AG04449 (cell line): ENCODE data around the gene PHOX2B.

Source experiments
- CTCF ChIA-PET: fragments of 350-600 bp; formaldehyde crosslinking; extraction: SDS; loops from one replicate; lab custom pipeline; 2021; ENCODE audit warnings: antibody characterized with exemption; lab: Yijun Ruan, JAX
- POLR2A ChIA-PET: fragments of 400-600, 350-600 bp; formaldehyde crosslinking; extraction: SDS; loops from one replicate; lab custom pipeline; 2020; ENCODE audit warnings: antibody characterized with exemption, inconsistent platforms; lab: Yijun Ruan, JAX
- DNase-seq: peaks from one replicate; pipeline ENCODE4 v3.0.0-alpha.2; 2010; ENCODE audit warnings: low read depth, low spot score
- H3K4me3 ChIP-seq: 2 replicates; pipeline ENCODE4 v1.5.1; 2011; ENCODE audit warnings: low read depth, mild to moderate bottlenecking, control low read depth, low read length
- TF ChIP-seq, protein P1 (sequence below): IDR thresholded peaks from one replicate; pipeline ENCODE4 v1.5.1; 2011; ENCODE audit warnings: mild to moderate bottlenecking, moderate library complexity, low read length, control low read depth, inconsistent platforms; ENCODE audit not compliant: insufficient read depth; ENCODE audit errors: missing control alignments

PHOX2B gene

DNA sequence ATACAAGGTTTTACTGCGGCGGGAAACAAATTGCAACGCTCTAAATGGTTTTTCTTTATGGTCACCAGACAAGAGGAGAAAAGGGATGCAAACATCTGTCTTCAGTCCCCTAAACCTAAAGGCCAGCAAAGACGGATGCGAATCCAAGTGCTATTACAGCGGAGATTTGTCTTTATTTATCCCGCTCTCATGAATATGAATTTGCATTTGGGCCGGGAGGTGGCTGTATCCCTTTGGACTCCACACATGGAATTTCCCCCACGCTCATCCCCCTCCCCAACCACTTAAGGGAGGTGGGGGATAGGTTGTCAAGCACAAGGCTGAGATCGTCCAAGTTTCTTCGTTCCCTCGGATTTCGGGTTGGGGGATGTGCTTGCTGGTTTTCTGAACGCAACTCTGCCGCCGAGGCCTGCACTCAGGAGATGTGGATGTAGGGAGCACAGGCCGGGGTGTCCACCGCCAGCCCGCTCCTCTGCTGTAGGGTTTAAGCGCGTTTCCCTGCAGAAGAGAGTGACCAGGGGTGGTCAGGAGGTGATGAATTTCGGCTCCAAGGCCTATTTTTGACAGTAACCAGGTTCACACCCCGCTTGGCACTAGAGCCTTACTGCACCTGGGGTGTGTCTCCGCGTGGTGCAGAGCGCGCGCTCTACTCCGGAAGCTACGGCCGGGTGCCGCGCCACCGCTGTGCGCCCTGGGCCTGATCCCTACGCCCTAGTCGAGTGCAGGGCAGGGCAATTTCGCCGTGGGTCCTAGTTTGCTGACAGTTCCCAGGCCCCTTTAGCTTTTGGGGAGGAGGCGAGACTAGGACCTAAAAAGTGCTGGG, 2.3 kb upstream of the PHOX2B start:
- DNase-seq, result no peak

DNA sequence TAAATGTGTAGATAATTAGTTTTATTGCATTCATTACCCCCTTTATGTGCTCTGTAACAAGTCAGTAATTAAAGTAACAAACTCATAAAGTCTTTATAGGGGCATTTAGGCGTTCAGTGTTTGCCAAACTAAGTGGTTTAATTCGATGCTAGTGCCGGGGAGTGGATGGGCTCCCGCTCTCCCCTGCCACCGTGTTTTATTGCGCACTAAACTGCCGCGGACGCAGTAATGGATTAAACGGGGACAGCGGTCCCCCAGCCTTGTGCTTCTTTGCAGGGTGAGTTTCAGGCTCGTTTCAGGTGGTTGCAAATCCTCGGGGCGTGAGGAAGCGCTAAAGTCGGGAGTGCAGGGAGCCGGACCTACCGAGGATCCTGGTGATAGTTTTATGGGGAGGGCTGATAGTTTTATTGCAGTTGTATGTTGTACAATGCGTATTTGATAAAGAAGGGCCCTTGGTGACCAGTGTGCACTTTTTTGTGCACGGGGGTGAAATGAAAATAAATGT, 1.6 kb upstream of the PHOX2B start:
- H3K4me3 ChIP-seq, result no peak overlapping the region
- CTCF ChIA-PET, result no interaction called here
- POLR2A ChIA-PET, result no interaction called here
- TF ChIP-seq, protein P1, sequence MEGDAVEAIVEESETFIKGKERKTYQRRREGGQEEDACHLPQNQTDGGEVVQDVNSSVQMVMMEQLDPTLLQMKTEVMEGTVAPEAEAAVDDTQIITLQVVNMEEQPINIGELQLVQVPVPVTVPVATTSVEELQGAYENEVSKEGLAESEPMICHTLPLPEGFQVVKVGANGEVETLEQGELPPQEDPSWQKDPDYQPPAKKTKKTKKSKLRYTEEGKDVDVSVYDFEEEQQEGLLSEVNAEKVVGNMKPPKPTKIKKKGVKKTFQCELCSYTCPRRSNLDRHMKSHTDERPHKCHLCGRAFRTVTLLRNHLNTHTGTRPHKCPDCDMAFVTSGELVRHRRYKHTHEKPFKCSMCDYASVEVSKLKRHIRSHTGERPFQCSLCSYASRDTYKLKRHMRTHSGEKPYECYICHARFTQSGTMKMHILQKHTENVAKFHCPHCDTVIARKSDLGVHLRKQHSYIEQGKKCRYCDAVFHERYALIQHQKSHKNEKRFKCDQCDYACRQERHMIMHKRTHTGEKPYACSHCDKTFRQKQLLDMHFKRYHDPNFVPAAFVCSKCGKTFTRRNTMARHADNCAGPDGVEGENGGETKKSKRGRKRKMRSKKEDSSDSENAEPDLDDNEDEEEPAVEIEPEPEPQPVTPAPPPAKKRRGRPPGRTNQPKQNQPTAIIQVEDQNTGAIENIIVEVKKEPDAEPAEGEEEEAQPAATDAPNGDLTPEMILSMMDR, result no peak
- DNase-seq, result no peak

More for the DNA sequence above, 2.3 kb upstream of the PHOX2B start:
- POLR2A ChIA-PET, result no interaction called here
- H3K4me3 ChIP-seq, result no peak overlapping the region
- TF ChIP-seq, protein P1, result no peak
- CTCF ChIA-PET, result no interaction called here

DNA sequence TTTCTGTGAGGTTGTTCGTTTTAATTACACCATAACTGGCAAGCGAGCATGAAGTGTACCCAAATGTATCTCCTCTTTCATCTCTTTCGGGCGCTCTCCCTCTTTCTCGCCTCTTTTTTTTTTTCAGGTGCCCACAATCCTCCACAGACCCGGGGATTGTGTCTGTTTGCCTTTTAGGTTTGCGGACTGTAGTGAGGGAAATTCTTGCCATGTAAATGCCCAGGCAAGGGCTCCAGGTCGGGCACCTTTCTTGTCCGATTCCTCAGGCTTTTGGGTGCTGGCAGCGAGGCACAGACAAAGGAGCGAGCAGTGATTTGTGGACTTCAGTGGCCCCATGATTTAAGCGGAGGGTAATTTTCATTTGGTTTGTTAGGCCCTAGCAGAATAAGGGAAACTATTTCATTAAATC, 1.1 kb upstream of the PHOX2B start:
- TF ChIP-seq, protein P1, result no peak
- CTCF ChIA-PET, result no interaction called here
- H3K4me3 ChIP-seq, result no peak overlapping the region
- no peak for DNase-seq
- POLR2A ChIA-PET, result no interaction called here

DNA sequence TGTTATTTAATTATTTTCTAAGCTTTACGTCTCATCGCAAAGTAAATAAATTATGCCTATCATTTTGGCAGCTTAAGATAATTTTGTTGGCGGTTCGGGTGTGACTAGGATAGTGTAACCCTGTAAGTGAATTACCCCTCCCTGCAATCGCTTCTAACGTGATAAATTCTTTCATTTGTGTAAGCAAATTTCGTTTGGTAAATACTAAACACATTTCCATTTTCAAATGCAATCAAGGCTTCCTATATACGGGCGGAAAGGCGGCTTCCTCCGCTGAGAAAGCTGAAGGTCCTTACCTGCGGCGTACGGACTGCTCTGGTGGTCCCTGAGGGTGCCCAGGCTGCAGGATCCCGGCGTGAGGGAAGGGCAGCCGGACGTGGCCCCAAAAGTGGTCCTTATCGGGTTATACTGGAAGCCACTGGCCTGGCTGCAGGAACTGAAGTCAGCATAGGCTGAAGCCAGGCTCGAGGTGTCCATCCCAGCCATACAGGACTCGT, 403 bp downstream of the PHOX2B start:
- no peak overlapping the region for H3K4me3 ChIP-seq
- TF ChIP-seq, protein P1, result no peak
- ChIA-PET CTCF (interaction anchor here (0.7 to 1.5 kb wide), 2 partner anchors 55 to 135 kb away, joined by 3 to 5 read pairs; no protein-coding TSS in a partner anchor), POLR2A (interaction anchor here (0.6 kb wide), 1 partner anchor 11 kb away, joined by 3 read pairs; no protein-coding TSS in a partner anchor)
- no peak for DNase-seq

DNA sequence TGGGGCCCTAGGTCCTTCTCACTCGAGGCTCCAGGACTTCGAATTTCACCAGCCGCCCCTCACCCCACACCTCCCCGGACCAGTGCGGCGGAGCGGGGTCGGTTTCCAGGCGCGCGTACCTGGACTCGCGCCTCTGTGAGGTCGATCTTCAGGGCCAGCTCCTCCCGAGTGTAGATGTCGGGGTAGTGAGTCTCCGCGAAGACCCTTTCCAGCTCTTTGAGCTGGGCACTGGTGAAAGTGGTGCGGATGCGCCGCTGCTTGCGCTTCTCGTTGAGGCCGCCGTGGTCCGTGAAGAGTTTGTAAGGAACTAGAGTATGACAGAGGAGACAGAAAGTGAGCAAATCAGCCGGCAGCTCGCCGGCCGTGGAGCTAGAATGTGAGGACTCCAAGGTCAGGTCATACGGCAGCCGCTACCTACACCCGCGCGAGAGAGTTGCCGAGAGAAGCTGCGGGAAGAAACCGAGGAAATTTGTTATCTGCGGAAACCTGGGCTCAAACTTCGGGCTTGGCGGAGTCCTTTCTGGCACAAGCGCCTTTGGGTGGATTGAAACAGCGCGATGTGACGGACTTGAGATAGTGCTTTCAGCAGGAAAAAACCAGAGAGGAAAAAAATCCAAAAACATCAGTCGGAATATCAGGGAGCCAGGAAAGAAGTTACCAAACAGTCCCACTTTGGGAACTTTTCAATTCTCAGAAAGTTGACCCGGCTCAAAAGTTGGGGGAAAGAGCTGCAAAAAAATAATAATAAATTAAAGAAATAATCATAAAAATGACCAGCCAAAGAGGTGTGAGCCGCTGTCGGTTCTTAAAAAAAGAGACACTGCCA, 1.1 kb downstream of the PHOX2B start:
- H3K4me3 ChIP-seq, result no peak overlapping the region
- no peak for DNase-seq
- TF ChIP-seq, protein P1, result no peak
- ChIA-PET CTCF (interaction anchor here (0.7 to 1.5 kb wide), 2 partner anchors 54 to 136 kb away, joined by 3 to 5 read pairs; no protein-coding TSS in a partner anchor), POLR2A (no interaction called here)
